Activated CD4-positive, alpha-beta T cell treated with anti-CD3 and anti-CD28 coated beads, Interleukin-2, amount 50 U/mL, for 1 hour (primary cell): Measurements from ENCODE around the gene ZMYM4.
"Not testable (repeated sequence)": the region's sequence is repeated elsewhere in the genome, so short reads cannot be mapped to it uniquely, and the experiment has no call there.

Experiments used
- DNase-seq: peaks from one replicate; pipeline ENCODE4 v3.0.0-alpha.2; 2020

Gene ZMYM4

GRCh38 chr1:35331618-35332017, 63.1 kb downstream of the ZMYM4 start:
- not testable (repeated sequence) for DNase-seq

DNA sequence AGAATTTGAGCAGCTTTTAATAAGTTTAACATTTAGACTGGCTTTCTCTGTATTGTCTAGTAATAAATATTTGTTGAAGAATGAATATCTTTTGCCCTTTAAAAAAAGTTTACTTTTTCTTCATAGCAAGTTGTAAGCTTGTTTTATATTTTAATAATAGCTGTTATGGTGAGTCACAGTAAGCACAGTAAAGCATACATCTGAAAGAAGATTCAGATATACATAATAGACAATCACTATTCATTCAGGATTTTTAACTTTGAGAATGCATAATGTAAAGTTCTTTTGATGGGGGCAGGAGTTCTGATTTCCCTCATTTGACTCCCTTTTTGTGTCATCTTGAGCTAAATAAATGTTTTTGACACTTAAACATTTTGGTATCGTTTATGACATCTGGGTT, 66.0 kb downstream of the ZMYM4 start:
- no peak for DNase-seq

DNA sequence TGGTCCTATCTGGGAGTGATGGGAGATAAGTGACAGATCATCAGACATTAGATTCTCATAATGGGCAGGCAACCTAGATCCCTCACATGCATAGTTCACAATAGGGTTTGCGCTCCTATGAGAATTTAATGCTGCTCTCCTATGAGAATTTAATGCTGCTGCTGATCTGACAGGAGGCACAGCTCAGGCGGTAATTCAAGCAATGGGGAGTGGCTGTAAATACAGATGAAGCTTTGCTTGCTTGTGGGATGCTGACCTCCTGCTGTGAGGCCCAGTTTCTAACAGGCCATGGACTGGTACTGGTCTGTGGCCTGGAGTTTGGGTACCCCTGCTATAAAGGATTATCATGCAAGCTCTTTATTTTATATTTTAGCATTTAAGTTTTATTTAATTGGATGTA, 72.0 kb downstream of the ZMYM4 start:
- no peak for DNase-seq

DNA sequence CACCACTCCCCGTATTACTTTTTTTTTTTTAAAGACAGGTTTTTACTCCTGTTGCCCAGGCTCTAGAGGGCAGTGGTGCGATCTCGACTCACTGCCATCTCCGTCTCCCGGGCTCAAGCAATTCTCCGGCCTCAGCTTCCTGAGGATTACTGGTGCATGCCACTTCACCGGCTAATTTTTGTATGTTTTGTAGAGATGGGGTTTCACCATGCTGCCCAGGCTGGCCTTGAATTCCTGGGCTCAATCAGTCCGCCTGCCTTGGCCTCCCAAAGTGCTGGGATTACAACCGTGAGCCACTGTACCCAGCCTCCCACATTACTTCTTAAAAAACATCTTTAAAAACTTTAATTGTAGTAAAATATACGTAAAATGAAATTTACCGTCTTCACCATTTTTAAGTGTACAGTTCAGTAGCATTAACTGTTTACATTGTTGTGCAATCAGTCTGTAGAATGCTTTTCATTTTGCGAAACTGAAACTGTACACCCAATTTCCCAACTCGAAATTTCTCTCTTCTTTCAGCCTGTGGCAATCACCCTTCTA, 77.0 kb downstream of the ZMYM4 start:
- DNase-seq: no peak

DNA sequence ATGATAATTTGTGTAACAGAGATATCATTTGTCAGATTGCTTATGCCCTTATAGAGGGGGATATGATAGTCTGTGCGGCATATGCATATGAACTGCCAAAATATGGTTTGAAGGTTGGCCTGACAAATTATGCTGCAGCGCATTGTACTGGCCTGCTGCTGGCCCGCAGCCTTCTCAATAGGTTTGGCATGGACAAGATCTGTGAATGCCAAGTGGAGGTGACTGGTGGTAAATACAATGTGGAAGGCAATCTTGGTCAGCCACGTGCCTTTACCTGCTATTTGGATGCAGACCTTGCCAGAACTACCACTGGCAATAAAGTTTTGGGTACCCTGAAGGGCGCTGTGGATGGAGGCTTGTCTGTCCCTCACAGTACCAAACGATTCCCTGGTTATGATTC, 82.4 kb downstream of the ZMYM4 start:
- DNase-seq: no peak

GRCh38 chr1:35359995-35360394, 91.5 kb downstream of the ZMYM4 start:
- no peak for DNase-seq

DNA sequence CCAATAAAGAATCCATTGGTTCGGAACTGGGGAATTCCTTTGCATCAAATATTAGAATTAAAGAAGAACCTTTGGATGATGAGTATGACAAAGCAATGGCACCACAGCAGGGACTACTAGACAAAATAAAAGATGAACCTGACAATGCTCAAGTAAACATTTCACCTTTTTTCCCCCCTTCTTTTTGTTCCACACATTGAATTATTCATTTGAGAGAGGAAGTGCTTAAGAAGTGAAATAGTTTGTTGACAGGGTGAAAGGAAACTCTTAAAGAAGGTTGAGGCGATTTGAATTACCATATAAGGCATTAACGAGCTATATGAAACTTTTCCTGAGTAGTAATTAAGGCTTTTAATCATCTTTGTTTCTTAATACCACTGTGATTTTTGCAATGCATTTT, 93.1 kb downstream of the ZMYM4 start:
- no peak for DNase-seq

GRCh38 chr1:35364741-35365140, 96.2 kb downstream of the ZMYM4 start:
- no peak for DNase-seq

DNA sequence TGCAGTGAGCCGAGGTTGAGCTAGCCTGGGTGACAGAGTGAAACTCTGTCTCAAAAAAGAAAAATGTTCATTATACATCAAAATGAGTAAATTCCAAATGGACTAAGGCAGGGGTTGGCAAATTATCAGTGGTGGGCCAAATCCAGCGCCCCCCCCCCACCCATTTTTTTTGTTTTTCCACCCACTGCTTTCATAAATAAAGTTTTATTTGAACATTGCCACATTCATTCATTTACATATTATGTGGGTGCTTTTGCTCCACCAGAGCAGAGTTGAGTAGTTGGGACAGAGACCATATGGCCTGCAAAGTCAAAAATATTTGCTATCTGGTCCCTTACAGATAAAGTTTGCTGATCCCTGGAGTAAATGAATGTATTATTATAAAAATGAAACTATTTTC, 99.4 kb downstream of the ZMYM4 start:
- DNase-seq: no peak

- DNase-seq: no peak
Observed at GRCh38 chr1:35369922-35370671, 101.6 kb downstream of the ZMYM4 start.

GRCh38 chr1:35371506-35371905, 103.0 kb downstream of the ZMYM4 start:
- no peak for DNase-seq

- DNase-seq: no peak
Observed at GRCh38 chr1:35377555-35377954, 109.0 kb downstream of the ZMYM4 start.

DNA sequence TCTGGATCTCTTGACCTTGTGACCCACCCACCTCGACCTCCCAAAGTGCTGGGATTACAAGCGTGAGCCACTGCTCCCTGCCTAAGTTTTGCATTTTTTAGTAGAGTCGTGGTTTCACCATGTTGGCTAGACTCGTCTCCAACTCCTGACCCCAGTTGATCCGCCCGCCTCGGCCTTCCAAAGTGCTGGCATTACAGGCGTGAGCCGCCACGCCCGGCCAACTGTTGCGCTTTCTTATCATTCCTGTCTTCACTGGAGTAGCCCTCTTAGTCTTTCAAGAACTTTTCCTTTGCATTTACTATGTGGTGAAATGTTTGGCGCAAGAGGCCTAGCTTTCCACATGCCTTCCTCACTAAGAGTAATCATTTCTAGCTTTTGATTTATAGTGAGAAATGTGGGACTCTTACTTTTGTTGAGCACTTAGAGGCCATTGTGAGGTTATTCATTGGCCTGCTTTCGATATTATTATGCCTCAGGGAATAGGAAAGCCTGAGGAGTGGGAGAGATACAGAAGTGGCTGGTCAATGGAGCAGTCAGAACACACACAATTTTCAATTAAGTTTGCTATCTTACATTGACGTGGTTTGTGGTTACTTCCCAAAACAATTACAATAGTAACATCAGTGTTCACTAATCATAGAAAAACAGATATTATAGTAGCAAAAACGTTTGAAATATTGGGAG, 111.0 kb downstream of the ZMYM4 start:
- no peak for DNase-seq

GRCh38 chr1:35380111-35380510, 111.6 kb downstream of the ZMYM4 start:
- DNase-seq: not testable (repeated sequence)

GRCh38 chr1:35382107-35382506, 113.6 kb downstream of the ZMYM4 start:
- DNase-seq: no peak

DNA sequence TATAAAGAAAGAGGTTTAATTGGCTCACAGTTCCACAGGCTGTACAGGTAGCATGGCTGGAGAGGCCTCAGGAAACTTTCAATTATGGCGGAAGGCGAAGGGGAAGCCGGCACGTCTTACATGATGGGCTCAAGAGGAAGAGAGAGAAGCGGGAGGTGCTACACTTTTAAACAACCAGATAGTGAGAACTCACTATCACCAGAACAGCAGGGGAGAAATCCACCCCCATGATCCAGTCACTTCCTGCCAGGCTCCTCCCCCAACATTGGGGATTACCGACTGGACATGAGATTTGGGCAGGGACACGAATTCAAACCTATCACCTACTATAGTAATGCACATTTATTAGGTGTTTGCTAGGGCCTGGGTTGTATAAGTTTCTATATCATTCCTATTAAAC, 117.8 kb downstream of the ZMYM4 start:
- no peak for DNase-seq

DNA sequence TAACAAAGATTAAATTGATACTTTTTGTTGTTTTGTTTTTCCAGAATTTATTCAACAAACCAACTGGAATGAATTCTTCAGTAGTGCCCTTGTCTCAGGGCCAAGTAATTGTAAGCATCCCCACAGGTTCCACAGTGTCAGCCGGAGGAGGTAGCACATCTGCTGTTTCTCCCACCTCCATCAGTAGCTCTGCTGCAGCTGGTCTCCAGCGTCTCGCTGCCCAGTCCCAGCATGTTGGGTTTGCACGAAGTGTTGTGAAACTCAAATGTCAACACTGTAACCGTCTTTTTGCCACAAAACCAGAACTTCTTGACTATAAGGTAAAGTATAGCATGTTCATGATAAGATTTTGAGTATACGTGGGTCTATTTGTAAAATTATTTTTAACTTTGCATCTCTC, 118.5 kb downstream of the ZMYM4 start:
- no peak for DNase-seq

DNA sequence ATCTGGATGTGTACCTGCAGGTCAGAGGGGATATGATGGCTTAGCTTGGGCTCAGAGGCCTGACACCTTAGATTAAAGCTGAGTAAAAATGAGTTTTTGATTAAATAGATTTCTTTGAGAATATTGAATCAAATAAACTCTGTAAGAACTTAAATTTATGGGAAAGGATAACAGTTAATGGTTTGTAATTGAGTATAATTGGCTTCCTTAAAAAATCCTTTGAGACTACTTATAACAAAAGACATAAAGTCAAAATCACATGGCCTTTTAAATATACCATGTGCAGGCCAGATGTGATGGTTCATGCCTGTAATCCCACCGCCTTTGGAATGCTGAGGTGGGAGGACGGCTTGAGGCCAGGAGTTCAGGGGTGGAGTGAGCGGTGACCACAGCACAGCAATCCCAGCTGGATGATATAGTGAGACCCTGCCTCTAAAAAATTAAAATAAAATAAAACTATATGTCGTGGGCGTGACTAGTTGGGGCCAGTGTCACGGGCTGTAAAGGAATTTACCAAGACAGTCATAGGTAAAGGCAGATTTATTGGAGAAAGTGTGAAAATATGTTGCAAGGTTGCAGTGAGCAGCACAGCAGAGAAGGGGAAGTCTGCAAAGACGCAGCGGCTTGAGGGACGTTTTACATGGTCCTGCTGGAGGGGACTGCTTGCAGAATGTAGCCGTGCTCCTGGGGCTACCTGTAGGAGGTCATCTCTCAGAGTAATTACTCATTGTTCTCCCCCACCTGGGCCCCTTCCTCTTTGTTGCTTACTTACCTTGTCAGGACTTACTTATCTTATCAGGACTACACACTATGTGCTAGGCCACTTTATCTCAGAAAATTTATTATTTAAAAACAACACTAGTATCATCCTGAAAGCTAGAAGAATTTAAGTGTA, 122.3 kb downstream of the ZMYM4 start:
- DNase-seq: no peak

GRCh38 chr1:35394386-35394785, 125.9 kb downstream of the ZMYM4 start:
- no peak for DNase-seq

GRCh38 chr1:35398739-35399138, 130.2 kb downstream of the ZMYM4 start:
- DNase-seq: no peak

DNA sequence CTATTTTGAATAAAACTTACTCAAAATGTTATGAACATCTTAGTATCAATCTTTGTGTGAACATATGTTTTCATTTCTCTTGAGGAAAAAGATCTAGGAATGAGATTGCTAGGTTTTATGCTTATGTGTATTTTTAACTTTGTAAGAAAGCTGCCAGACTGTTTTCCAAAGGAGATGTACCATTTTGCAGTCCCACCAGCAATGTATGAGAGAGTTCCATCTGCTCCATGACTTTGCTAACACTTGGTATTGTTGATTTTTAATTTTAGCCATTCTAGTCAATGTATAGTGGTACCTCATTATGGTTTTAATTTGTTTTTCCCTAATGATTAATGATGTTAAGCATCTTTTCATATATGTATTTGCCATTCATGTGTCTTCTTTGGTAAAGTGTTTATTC, 132.5 kb downstream of the ZMYM4 start:
- DNase-seq: no peak

GRCh38 chr1:35406103-35406502, 137.6 kb downstream of the ZMYM4 start:
- DNase-seq: no peak

- DNase-seq: no peak
Observed at GRCh38 chr1:35407743-35408142, 139.2 kb downstream of the ZMYM4 start.
